HFF-Myc (cell line): Measurements from ENCODE around the gene CNOT6.

Experiments used
- DNase-seq: peaks from one replicate; pipeline ENCODE4 v3.0.0-alpha.2; 2011; ENCODE audit warnings: low read depth; ENCODE audit errors: extremely low read depth
- H3K4me3 ChIP-seq: replicated peaks from 2 replicates; pipeline ENCODE4 v1.5.1; 2011; ENCODE audit warnings: low read depth, mild to moderate bottlenecking, control low read depth, low read length
- TF ChIP-seq, protein P1 (sequence below): IDR thresholded peaks from 2 replicates; pipeline ENCODE4 v1.5.1; 2012; ENCODE audit warnings: mild to moderate bottlenecking, low read depth, low read length, control low read depth; ENCODE audit errors: missing control alignments

Gene CNOT6

DNA sequence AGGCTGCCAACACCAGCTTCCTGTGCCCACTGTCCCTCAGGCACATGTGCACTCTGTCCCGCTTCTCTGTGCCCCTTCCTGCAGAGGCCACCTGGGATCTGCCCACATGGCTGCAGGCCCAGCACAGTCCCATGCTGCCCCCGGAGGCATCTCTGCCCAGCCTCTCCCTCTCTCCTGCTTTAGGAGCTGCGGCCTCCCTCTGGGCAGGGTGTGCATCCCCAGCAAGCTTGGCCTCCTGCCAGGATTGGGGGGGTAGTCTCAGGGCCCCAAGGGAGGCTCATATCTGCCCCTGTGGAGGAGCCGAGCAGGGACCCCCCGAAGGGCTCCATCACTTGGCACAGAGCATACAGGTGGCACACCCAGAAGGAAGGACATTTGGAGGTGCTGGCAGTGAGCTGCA lies 130.4 kb downstream of the CNOT6 start:
- no peak overlapping the region for H3K4me3 ChIP-seq
- DNase-seq = no peak
- TF ChIP-seq, protein P1, sequence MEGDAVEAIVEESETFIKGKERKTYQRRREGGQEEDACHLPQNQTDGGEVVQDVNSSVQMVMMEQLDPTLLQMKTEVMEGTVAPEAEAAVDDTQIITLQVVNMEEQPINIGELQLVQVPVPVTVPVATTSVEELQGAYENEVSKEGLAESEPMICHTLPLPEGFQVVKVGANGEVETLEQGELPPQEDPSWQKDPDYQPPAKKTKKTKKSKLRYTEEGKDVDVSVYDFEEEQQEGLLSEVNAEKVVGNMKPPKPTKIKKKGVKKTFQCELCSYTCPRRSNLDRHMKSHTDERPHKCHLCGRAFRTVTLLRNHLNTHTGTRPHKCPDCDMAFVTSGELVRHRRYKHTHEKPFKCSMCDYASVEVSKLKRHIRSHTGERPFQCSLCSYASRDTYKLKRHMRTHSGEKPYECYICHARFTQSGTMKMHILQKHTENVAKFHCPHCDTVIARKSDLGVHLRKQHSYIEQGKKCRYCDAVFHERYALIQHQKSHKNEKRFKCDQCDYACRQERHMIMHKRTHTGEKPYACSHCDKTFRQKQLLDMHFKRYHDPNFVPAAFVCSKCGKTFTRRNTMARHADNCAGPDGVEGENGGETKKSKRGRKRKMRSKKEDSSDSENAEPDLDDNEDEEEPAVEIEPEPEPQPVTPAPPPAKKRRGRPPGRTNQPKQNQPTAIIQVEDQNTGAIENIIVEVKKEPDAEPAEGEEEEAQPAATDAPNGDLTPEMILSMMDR = no peak

DNA sequence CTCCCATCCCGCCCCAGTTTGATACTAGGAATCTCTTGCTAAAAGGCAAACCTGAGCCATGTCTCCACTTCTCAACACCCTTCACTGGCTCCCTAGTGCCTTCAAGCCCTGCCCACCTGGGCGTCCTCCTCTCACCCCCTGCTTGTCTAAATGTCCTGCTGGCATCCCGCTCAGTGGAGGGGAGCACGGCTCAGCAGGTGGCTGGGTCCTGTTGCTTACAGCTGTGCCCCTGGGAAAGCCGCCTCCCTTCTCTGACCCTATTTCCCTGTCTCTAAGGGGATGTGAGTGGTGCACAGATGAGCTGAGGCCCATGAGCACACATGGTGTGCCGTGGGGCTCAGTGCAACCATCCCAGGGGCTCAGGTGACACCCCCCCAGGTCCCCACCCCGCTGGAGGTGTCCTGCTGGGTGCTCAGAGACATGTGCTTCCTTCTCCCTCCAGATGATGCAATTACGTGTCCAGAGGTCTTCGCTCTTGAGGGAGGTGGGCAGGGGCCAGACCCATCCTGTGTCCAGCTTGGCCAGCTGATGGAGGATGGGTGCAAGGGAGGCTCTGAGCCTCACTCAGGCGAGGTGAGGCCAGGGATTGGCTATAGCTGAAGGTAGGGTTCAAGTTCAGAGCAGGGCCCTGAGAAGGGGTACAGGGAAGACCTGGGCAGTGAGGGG lies 131.1 kb downstream of the CNOT6 start:
- no peak for DNase-seq
- no peak overlapping the region for H3K4me3 ChIP-seq
- TF ChIP-seq, protein P1 = no peak

DNA sequence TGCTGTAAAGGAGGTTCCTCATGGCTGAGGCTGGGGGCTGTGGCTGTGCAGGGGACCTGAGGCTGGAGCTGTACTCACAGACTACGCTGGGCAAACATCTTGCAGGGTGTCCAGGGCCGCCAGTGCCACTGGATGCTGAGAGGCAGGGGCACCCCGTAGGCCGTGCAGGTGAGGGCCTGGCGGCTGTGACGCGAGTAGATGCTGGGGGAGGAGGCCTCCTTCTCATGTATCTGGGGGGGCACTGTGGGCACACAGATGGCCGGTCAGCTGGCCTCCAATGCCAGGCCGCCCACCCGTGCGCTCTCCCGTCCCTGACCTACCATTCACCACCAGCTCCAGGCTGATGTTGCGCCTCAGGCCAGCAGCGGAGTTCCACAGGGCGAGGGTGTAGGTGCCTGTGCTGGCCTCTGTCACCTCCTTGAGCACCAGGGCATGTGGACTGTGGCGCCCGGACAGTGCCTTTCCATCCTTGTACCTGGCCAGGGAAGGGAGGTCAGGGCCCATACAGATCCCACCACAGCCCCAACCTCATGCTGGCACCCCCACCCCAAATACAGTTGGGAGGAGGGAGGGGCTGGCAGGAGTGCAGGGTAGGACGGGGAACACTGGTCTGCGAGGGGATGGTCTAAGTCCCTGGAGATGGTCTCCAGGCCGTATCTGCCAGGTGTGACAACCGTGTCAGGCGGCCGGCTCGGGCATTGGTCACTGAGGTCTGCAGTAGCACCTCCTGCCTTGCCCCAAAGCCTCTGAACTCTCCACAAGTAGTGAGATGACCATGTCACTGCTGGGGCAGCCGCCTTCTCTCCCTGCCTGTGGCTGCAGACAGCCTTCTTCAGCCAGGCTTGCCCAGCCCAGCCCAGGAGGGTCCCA lies 131.8 kb downstream of the CNOT6 start:
- no peak overlapping the region for H3K4me3 ChIP-seq
- no peak for DNase-seq
- TF ChIP-seq, protein P1 = no peak

DNA sequence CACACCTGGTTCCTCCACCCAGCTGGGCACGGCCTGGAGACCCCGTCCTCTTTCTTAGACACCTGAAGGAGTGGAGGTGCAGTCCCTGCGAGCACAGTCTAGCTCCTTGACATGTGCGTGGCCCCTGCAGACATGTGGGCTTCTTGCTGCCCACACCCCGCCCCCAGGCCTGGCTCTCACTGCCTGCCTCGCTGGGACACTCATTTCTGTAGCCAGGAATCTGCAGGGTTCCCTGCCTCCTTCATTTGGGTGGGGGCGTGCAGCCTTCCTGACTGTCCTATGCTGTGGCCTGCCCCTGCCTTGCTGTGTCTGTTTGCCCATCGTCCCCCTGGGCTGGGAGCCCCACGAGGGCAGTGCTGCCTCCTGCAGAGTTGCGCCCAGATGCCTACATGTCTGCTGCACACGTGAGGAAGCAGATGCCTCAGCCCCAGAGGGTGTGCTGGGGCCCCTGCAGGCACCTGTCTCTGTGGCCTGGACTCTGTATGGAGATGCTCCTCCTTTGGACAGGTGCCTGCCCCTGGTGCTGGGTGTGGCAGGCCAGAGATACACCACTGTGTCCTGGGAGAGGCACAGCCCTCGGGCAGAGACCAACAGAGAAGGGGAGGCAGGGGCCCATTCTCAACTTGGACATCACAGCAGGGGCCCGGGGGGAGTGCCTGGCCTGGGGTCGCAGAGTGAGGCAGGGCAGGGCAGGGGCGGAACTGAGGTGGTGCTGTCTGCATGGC lies 132.6 kb downstream of the CNOT6 start:
- DNase-seq = no peak
- TF ChIP-seq, protein P1 = no peak

DNA sequence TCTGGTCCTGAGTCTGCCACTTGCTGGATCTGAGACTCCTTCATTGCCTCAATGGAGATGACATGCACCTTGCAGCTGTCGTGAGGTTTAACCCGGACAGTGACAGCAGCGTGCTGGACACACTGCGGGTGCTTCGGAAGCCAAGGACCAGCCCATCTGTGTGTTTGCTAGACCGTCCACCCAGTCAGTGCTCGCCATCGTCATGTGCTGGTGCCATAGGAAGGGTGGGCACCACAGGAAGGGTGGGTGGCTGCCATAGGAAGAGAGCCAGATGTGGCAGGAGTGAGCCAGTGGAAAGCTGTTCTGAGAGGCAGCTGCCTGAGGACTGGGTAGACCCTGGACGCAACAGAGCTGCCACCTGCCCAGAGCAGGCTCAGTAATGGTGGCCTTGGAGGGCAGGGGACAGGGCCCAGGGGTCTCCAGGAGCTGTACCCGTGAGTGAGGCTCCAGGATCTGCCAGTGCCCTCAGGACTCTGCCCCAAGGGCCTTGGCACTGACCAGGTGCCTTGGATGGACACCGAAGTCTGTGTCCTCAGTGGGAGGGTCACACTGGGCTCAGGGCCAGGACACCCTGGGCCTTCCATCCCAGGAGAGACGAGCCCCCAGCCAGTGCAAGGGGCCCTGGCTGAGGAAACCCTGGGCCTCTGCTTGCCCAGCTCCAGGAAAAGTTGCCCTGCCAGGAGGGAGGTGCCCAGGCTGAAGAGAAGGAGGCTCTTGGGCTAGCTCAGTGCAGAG lies 133.4 kb downstream of the CNOT6 start:
- H3K4me3 ChIP-seq = no peak overlapping the region
- TF ChIP-seq, protein P1 = no peak
- no peak for DNase-seq

More for the DNA sequence above, 132.6 kb downstream of the CNOT6 start:
- no peak overlapping the region for H3K4me3 ChIP-seq
